ENCODE results near the gene TNS3. TPM values are rescaled to one million over a fixed set of nuclear protein-coding genes. Genes with fewer than 3 reads are reported as not detected.

TNS3 gene
- total RNA-seq, 1 experiment from 2014 or later, result 9.5 TPM

DNA sequence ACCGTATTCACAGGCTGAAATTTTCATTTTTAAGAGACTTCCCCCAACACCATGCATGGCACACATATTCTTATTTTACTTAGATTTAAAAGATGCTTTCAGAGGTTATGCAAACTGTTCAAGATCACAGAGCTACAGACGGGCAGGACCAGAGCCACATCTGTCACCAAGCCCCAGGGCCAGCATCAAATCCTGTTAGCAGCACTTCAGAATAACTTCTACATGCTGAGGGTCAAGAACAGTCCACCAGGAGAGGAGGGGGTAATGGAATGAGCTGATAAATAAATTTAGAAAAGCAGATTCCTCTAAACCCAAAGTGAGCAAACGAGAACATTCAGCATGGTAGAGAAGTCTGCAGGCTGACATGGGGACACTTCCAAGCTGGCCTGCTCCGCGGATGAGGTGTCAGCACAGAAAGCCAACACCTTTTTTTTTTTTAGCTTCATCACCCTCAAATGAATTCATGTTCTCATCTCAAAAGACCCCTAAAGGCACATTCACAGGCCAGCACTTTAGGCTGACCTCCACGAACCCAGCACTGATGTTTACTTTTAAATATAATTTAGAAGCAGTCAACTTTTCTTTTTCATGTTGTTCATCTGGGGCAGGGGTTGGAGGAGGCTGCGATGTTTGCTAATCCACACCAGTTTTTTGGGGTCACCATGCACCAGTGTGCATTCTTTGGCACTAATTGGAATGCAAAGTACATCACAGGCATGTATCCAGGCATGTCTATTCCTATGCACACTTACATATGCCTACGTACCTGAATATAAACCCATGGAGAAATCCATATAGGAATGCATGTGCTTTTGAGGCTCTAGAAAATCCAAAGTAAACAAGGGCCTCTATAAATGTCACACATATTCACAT is 249.0 kb downstream of the TNS3 start:
- no peak overlapping the region for H3K18ac ChIP-seq (ENCODE audit: insufficient read length, low read depth, low read length)
- no peak overlapping the region for H2BK120ac ChIP-seq (ENCODE audit: low read depth, low read length, poor library complexity, severe bottlenecking)
- no peak overlapping the region for H4K91ac ChIP-seq (ENCODE audit: insufficient read length, low read depth, low read length)
- H3K27me3 ChIP-seq (ENCODE audit: insufficient read depth, low read length), result no peaks in the 10 kb centered on the region
- no peak overlapping the region for H3T11ph ChIP-seq (ENCODE audit: low read length)
- H3K4me3 Mint-ChIP-seq, result no peak overlapping the region
- H3K27ac ChIP-seq (ENCODE audit: insufficient read length, low read depth, low read length), result no peak overlapping the region
- H2AFZ ChIP-seq (ENCODE audit: low read length), result no peak overlapping the region
- no peak overlapping the region for H3K9ac ChIP-seq (ENCODE audit: extremely low read depth, insufficient read length, low read length)
- H2AK5ac ChIP-seq (ENCODE audit: insufficient read length, low read length), result no peak overlapping the region
- no peak overlapping the region for H2BK5ac ChIP-seq (ENCODE audit: insufficient read length, low read length)
- H3K23ac ChIP-seq (ENCODE audit: insufficient read length, low read depth, low read length), result no peak overlapping the region
- H3K4me2 ChIP-seq (ENCODE audit: insufficient read depth, insufficient read length, low read length), result no peak overlapping the region
- WGBS (ENCODE audit: extremely low coverage, insufficient read length, low lambda C conversion rate), result no CpG with 5 or more reads among the region's 8 CpGs
- H4K5ac ChIP-seq (ENCODE audit: insufficient read length, low read depth, low read length), result no peak overlapping the region
- H3K9me3 Mint-ChIP-seq, result no peaks in the 10 kb centered on the region; a peak in 1 of 5 replicates
- H3K14ac ChIP-seq (ENCODE audit: insufficient read depth, low read length), result no peak overlapping the region
- H4K20me1 ChIP-seq (ENCODE audit: control insufficient read depth, insufficient read depth, insufficient read length), result no peaks in the 10 kb centered on the region
- H2BK20ac ChIP-seq (ENCODE audit: low read depth, low read length, poor library complexity, severe bottlenecking), result no peak overlapping the region
- no peak overlapping the region for H3K4ac ChIP-seq (ENCODE audit: low read depth, low read length)
- H3K36me3 Mint-ChIP-seq (ENCODE audit: insufficient read depth in 1 of 3, low read depth in 3 of 3), result no peaks in the 10 kb centered on the region; a peak in 2 of 7 replicates
- DNase-seq, result no peak
- H2BK12ac ChIP-seq (ENCODE audit: insufficient read length, low read depth, low read length), result no peak overlapping the region
- no peaks in the 10 kb centered on the region for H3K79me1 ChIP-seq (ENCODE audit: insufficient read depth, low read depth, low read length, poor library complexity, severe bottlenecking)
- no peaks in the 10 kb centered on the region; the same call in 1 of the 2 replicates for H3K27me3 Mint-ChIP-seq (ENCODE audit: low read depth)
- no peak overlapping the region for H2BK15ac ChIP-seq (ENCODE audit: low read depth, low read length)
- no peak overlapping the region for H4K8ac ChIP-seq (replicated peaks; ENCODE audit: insufficient read length, low read depth, low read length)
- no peaks in the 10 kb centered on the region for H3K23me2 ChIP-seq (ENCODE audit: insufficient read length, low read depth, low read length, poor library complexity, severe bottlenecking)
- H3K4me1 Mint-ChIP-seq, result peaks cover 44 to 50% of the 10 kb centered on the region in 2 experiments
- no peak for TF ChIP-seq CTCF (conservative IDR thresholded peaks at IDR 0.05)
- no peaks in the 10 kb centered on the region for H3K79me2 ChIP-seq (ENCODE audit: insufficient read depth, low read length)
- no peak overlapping the region for H3K27ac Mint-ChIP-seq
- no peaks in the 10 kb centered on the region for H3K9me3 ChIP-seq (ENCODE audit: control insufficient read depth, low read depth, low read length)
- H3K56ac ChIP-seq (ENCODE audit: insufficient read length, low read depth, low read length), result no peak overlapping the region
- peaks cover 16% of the 10 kb centered on the region for H3K4me1 ChIP-seq (ENCODE audit: insufficient read depth, low read length)
